Activated CD8-positive, alpha-beta memory T cell treated with anti-CD3 and anti-CD28 coated beads, Interleukin-2, amount 50 U/mL, for 24 hours (primary cell): ENCODE measurements around the gene ABTB1.
"Not testable (repeated sequence)": the region's sequence is repeated elsewhere in the genome, so short reads cannot be mapped to it uniquely, and the experiment has no call there.

Source experiments
- DNase-seq: peaks from one replicate; pipeline ENCODE4 v3.0.0-alpha.2; 2020; ENCODE audit errors: extremely low read depth

The ABTB1 gene

GRCh38 chr3:127704840-127705239, 32.1 kb downstream of the ABTB1 start:
- not testable (repeated sequence) for DNase-seq

- DNase-seq: no peak
Measured at GRCh38 chr3:127706312-127706711, 33.6 kb downstream of the ABTB1 start.

GRCh38 chr3:127706785-127707351, 34.1 kb downstream of the ABTB1 start:
- no peak for DNase-seq

GRCh38 chr3:127707851-127708411, 35.2 kb downstream of the ABTB1 start:
- DNase-seq: no peak

GRCh38 chr3:127708837-127709236, 36.1 kb downstream of the ABTB1 start:
- no peak for DNase-seq

- no peak for DNase-seq
Measured at GRCh38 chr3:127709320-127710060, 36.7 kb downstream of the ABTB1 start.

GRCh38 chr3:127710155-127710941, 37.6 kb downstream of the ABTB1 start:
- DNase-seq: no peak

GRCh38 chr3:127711021-127711695, 38.4 kb downstream of the ABTB1 start:
- no peak for DNase-seq

GRCh38 chr3:127711896-127712295, 39.1 kb downstream of the ABTB1 start:
- DNase-seq: no peak

GRCh38 chr3:127712461-127712860, 39.7 kb downstream of the ABTB1 start:
- no peak for DNase-seq

- DNase-seq: no peak
Measured at GRCh38 chr3:127712881-127713771, 40.4 kb downstream of the ABTB1 start.

- no peak for DNase-seq
Measured at GRCh38 chr3:127714125-127714571, 41.4 kb downstream of the ABTB1 start.

- DNase-seq: no peak
Measured at GRCh38 chr3:127714866-127715265, 42.1 kb downstream of the ABTB1 start.

GRCh38 chr3:127715532-127715931, 42.8 kb downstream of the ABTB1 start:
- DNase-seq: no peak

- DNase-seq: no peak
Measured at GRCh38 chr3:127716384-127716783, 43.6 kb downstream of the ABTB1 start.

- DNase-seq: no peak
Measured at GRCh38 chr3:127717357-127718244, 44.8 kb downstream of the ABTB1 start.

- DNase-seq: no peak
Measured at GRCh38 chr3:127718245-127718915, 45.6 kb downstream of the ABTB1 start.

- no peak for DNase-seq
Measured at GRCh38 chr3:127718916-127719290, 46.2 kb downstream of the ABTB1 start.

GRCh38 chr3:127719369-127719768, 46.6 kb downstream of the ABTB1 start:
- DNase-seq: no peak
